Lung (tissue), 12 donors: ENCODE measurements around the gene AKAP13. TPM values are rescaled to one million over a fixed set of nuclear protein-coding genes. Genes with fewer than 3 reads are reported as not detected.

Source experiments
- ATAC-seq: fragments of 200-7000 bp; cut with Tn5 transposase; one replicate; pipeline ENCODE4 v1.9.1; 2020; ENCODE audit warnings: moderate number of reproducible peaks; ENCODE audit not compliant: insufficient read depth, low FRiP score
- DNase-seq, 3 donors: peaks; one replicate each; pipeline ENCODE4 v3.0.0-alpha.2; 2013 to 2017
- H3K27ac ChIP-seq, 2 donors: one replicate each; pipeline ENCODE4 v1.5.1; 2013; ENCODE audit warnings: mild to moderate bottlenecking in 2 of 2, moderate library complexity in 2 of 2, control low read depth in 1 of 2, inconsistent platforms in 1 of 2, low read depth in 1 of 2, low read length in 1 of 2
- H3K27me3 ChIP-seq, 3 donors: one replicate each; pipeline ENCODE4 v1.5.1; 2013; ENCODE audit warnings: low read length in 2 of 3; ENCODE audit not compliant: control insufficient read depth in 3 of 3, insufficient read depth in 3 of 3
- H3K36me3 ChIP-seq, 4 donors: one replicate each; pipeline ENCODE4 v1.5.1; 2013; ENCODE audit warnings: low read length in 4 of 4, mild to moderate bottlenecking in 1 of 4, moderate library complexity in 1 of 4; ENCODE audit not compliant: control insufficient read depth in 4 of 4, insufficient read depth in 4 of 4
- H3K4me1 ChIP-seq, 5 donors: one replicate each; pipeline ENCODE4 v1.5.1; 2013; ENCODE audit warnings: low read length in 5 of 5, mild to moderate bottlenecking in 2 of 5, moderate library complexity in 1 of 5; ENCODE audit not compliant: control insufficient read depth in 5 of 5, insufficient read depth in 5 of 5
- H3K4me3 ChIP-seq: one replicate; pipeline ENCODE4 v1.5.1; 2013; ENCODE audit warnings: mild to moderate bottlenecking, control low read depth, moderate library complexity
- H3K9ac ChIP-seq, 2 donors: one replicate each; pipeline ENCODE4 v1.5.1; 2013; ENCODE audit warnings: low read length in 2 of 2, control low read depth in 1 of 2; ENCODE audit not compliant: insufficient read depth in 1 of 2
- H3K9me3 ChIP-seq, 4 donors: one replicate each; pipeline ENCODE4 v1.5.1; 2013; ENCODE audit warnings: low read length in 3 of 4, mild to moderate bottlenecking in 1 of 4, moderate library complexity in 1 of 4; ENCODE audit not compliant: control insufficient read depth in 4 of 4, insufficient read depth in 3 of 4
- WGBS, 2 donors: extraction: QIAGEN DNeasy Blood & Tissue Kit; methylation state at CpG; one replicate each; pipeline ENCODE4 v1.1.7; 2013; 5-methylcytosine and 5-hydroxymethylcytosine counted together
- polyA plus RNA-seq, 2 donors: library from polyadenylated mRNA; stranded (reverse); fragments of 200-250 nt; gene quantifications; one replicate each; pipeline ENCODE4 v1.2.1, GENCODE V29; 2013
- total RNA-seq, 2 donors: library from RNA; depleted of rRNA in 1 of 2; stranded (reverse); fragments of >200 nt in 1 of 2; gene quantifications; one replicate each; pipeline ENCODE4 v1.2.1, GENCODE V29; 2014 to 2021
- TF ChIP-seq, protein P1 (sequence below): IDR thresholded peaks from 2 replicates; pipeline ENCODE4 v1.5.1; 2012; ENCODE audit warnings: mild to moderate bottlenecking; ENCODE audit errors: control extremely low read depth, extremely low read depth
- donor health status: control.
- donor health status: control.
- donor health status: Bipolar disorder and iron deficiency.
- donor health status: healthy.
- donor health status: DM: yes; HTN: yes; CAD: no.

Gene AKAP13
- total and polyA plus RNA-seq, 4 donors, result 102 to 1,115 (median 259) TPM

DNA sequence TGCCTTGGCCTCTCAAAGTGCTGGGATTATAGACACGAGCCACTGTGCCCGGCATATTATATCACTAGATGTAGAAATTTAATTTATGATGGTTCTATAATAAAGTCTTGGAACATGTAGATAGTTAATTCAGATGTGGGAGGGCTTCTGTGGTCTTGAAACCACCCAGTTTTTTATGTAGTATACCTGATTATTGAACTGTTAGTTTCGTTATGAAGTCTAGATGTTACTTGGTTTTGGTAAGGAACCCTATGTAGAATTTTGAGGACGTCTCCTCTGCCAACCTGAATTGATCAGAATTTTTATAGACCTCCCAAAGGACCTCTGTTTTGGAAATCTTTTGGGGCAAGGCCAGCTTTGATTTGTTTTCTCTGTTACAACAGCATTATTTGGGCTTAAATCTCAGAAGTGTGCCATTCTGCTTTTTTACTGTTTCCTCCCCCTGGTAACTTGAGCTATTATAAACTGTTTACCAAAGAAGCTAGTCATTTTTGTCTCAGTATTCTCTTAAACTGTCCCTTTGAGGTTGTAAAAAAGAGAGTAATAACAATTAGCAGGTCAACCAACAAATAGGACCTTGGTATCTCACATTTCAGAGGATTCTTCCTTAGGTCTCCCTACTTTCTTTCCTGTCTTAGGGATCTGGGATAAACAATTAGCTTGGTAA lies 20.8 kb downstream of the AKAP13 start:
- TF ChIP-seq, protein P1, sequence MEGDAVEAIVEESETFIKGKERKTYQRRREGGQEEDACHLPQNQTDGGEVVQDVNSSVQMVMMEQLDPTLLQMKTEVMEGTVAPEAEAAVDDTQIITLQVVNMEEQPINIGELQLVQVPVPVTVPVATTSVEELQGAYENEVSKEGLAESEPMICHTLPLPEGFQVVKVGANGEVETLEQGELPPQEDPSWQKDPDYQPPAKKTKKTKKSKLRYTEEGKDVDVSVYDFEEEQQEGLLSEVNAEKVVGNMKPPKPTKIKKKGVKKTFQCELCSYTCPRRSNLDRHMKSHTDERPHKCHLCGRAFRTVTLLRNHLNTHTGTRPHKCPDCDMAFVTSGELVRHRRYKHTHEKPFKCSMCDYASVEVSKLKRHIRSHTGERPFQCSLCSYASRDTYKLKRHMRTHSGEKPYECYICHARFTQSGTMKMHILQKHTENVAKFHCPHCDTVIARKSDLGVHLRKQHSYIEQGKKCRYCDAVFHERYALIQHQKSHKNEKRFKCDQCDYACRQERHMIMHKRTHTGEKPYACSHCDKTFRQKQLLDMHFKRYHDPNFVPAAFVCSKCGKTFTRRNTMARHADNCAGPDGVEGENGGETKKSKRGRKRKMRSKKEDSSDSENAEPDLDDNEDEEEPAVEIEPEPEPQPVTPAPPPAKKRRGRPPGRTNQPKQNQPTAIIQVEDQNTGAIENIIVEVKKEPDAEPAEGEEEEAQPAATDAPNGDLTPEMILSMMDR, result no peak
- H3K9me3 ChIP-seq, result no peaks in the 10 kb centered on the region
- H3K9ac ChIP-seq, result no peak overlapping the region
- H3K27me3 ChIP-seq, result no peaks in the 10 kb centered on the region
- H3K4me3 ChIP-seq, result no peak overlapping the region
- ATAC-seq, result no peak
- peak overlapping the region in 1 of 2 donors; percentile 9 for H3K27ac ChIP-seq
- no peaks in the 10 kb centered on the region for H3K36me3 ChIP-seq
- DNase-seq, result no peak
- WGBS, 2 donors, result 90 to 95% methylated on average over 4 of the region's 4 CpGs
- peaks cover 3 to 64% (median 24%) of the 10 kb centered on the region in 5 donors for H3K4me1 ChIP-seq

DNA sequence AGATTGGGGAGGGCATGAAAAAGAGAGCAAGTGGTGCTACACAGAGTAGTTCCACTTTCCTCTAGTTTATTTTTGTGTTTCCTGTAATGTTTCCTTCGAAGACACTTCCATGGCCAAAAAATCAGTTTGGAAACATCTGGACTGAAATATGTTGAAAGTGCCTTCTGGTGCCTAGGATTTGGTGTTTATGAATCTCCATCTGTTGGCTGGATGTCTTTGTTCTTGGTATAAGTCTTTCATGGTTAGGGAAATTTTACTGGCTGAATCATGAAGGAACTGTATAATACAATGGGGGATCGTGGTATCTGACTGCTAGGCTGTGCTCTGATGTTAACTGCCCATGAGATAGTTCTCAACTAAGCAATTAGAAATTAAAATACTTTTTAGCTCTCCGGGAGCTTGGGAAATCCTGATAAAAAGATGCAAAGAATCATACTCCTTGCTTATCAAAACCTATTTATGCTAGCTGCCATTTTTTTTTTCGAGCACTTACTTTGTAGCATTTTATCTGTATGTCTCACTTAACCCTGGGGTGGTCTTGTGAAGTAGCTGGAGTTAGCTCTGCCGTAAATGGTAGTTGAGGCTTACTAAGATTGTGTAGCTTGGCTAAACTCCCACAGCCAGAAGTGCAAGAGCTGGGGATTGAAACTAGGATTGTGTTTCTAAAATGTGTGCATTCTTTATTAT lies 21.9 kb downstream of the AKAP13 start:
- Histone ChIP-seq H3K9ac (peak overlapping the region in 1 of 2 donors; percentile 48), H3K27me3 (no peaks in the 10 kb centered on the region), H3K36me3 (no peaks in the 10 kb centered on the region), H3K9me3 (no peaks in the 10 kb centered on the region), H3K27ac (peak overlapping the region in 1 of 2 donors; percentile 66), H3K4me3 (no peak overlapping the region), H3K4me1 (peaks cover 5 to 54% (median 24%) of the 10 kb centered on the region in 5 donors)
- TF ChIP-seq, protein P1, result no peak
- DNase-seq, result peak in 2 of 3 donors; percentile 78 to 79
- ATAC-seq, result no peak
- WGBS, 2 donors, result 41 to 58% methylated on average over 5 of the region's 5 CpGs

DNA sequence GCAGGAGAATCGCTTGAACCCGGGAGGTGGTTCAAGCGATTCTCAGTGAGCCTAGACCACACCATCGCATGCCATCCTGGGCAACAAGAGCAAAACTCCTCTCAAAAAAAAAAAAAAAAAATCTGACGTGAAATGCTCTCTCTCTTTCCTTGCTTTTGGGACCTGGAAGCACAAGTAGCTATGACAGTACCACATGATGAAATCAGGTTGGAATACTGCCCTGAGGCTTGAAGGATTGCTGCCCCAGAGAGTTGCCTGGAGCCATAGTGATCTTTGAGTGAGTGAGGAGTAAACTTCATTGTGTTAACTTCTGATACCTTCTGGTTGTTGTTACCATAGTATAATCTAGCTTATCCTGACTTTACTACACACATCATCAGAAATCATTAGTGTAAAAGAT lies 23.3 kb downstream of the AKAP13 start:
- TF ChIP-seq, protein P1, result no peak
- Histone ChIP-seq H3K27ac (peak overlapping the region in 1 of 2 donors; percentile 66), H3K27me3 (no peaks in the 10 kb centered on the region), H3K9ac (no peak overlapping the region), H3K36me3 (no peaks in the 10 kb centered on the region), H3K4me1 (peaks cover 6 to 58% (median 30%) of the 10 kb centered on the region in 5 donors), H3K4me3 (no peak overlapping the region), H3K9me3 (no peaks in the 10 kb centered on the region)
- ATAC-seq (no peak), DNase-seq (no peak)
- WGBS, 2 donors, result 84% methylated on average over 5 of the region's 5 CpGs
